KMS-11 (cell line): Measurements from ENCODE around the gene MGA.

Source experiments
- H2AFZ ChIP-seq: fragments of 200-600 bp; sonication (generic); 2 replicates; pipeline ENCODE4 v1.6.1; 2016; ENCODE audit warnings: antibody characterized with exemption, mixed run types, low read depth
- H3K27ac ChIP-seq: fragments of 200-600 bp; sonication (generic); 2 replicates; pipeline ENCODE4 v1.6.1; 2016; ENCODE audit warnings: mild to moderate bottlenecking, mixed run types
- H3K27me3 ChIP-seq: fragments of 200-600 bp; sonication (generic); 2 replicates; pipeline ENCODE4 v1.6.1; 2017; ENCODE audit warnings: mild to moderate bottlenecking, low read depth, mixed run types, moderate library complexity; ENCODE audit not compliant: insufficient read depth
- H3K36me3 ChIP-seq: fragments of 200-600 bp; sonication (generic); 2 replicates; pipeline ENCODE4 v1.6.1; 2017; ENCODE audit warnings: mild to moderate bottlenecking, mixed run types; ENCODE audit not compliant: insufficient read depth
- H3K4me1 ChIP-seq: fragments of 200-600 bp; sonication (generic); 2 replicates; pipeline ENCODE4 v1.6.1; 2016; ENCODE audit warnings: mild to moderate bottlenecking, low read depth, mixed run types; ENCODE audit not compliant: poor library complexity, severe bottlenecking
- H3K4me2 ChIP-seq: fragments of 200-600 bp; sonication (generic); 2 replicates; pipeline ENCODE4 v1.7.0; 2016; ENCODE audit warnings: mild to moderate bottlenecking, mixed run types
- H3K4me3 ChIP-seq: fragments of 200-600 bp; sonication (generic); IDR thresholded peaks from 2 replicates; pipeline ENCODE4 v1.6.1; 2017; ENCODE audit warnings: low read depth, low read length, mixed read lengths; ENCODE audit not compliant: insufficient read depth
- H3K79me2 ChIP-seq: fragments of 200-600 bp; sonication (generic); 2 replicates; pipeline ENCODE4 v1.6.1; 2016; ENCODE audit warnings: low read depth, mixed run types; ENCODE audit not compliant: insufficient read depth
- H3K9ac ChIP-seq: fragments of 200-600 bp; sonication (generic); 2 replicates; pipeline ENCODE4 v1.6.1; 2016; ENCODE audit warnings: mild to moderate bottlenecking, mixed run types
- H4K20me1 ChIP-seq: fragments of 200-600 bp; sonication (generic); 2 replicates; pipeline ENCODE4 v1.6.1; 2016; ENCODE audit warnings: mild to moderate bottlenecking, mixed run types; ENCODE audit not compliant: insufficient read depth
- TF ChIP-seq, protein P1 (sequence below): fragments of 200-600 bp; sonication (generic); conservative IDR thresholded peaks from 2 replicates; pipeline ENCODE4 v1.6.1; 2017; ENCODE audit warnings: low read depth, mild to moderate bottlenecking, antibody characterized with exemption, low read length, moderate library complexity, mixed read lengths

MGA gene

DNA sequence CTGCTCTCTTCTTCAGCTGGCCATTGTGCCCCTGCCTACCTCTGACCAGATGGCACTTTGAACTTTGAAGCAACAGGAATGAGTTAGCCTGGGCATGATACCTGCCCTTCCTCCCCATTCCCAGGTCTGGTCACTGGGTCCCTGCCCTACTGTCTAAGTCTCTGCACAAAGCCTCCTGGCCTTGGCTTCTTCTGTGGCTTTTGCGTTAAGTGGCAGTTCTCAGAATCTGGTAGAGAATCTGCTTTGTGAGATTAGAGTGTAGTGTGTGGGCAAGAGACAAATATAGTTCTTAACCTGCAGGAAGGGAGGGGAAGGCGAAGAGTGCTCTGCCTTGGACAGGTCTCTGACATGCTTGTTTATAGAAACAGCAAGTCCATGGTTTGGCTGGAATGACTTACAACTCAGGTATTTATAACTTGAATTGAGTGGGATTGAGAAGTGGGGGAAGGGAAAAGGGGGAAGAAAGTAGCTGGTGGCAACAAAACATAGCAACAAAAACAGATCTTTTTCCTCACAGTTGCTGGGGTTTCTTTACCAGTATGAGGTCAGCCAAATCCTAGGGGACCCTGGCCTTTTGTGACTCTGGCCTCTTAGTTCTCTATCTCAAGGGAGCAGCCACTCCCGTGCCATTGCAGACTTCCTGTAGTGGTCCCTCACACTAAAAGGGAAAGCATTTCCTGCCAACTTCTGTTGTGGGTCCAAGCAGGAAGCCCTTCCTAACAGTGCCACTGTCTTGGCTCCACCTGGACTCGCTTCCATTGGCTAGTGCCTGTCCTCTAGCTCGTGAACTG lies 130.7 kb downstream of the MGA start:
- H3K27ac ChIP-seq: peak overlapping the region; percentile 7; the same call in 1 of the 2 replicates
- H2AFZ ChIP-seq: no peak overlapping the region
- TF ChIP-seq, protein P1, sequence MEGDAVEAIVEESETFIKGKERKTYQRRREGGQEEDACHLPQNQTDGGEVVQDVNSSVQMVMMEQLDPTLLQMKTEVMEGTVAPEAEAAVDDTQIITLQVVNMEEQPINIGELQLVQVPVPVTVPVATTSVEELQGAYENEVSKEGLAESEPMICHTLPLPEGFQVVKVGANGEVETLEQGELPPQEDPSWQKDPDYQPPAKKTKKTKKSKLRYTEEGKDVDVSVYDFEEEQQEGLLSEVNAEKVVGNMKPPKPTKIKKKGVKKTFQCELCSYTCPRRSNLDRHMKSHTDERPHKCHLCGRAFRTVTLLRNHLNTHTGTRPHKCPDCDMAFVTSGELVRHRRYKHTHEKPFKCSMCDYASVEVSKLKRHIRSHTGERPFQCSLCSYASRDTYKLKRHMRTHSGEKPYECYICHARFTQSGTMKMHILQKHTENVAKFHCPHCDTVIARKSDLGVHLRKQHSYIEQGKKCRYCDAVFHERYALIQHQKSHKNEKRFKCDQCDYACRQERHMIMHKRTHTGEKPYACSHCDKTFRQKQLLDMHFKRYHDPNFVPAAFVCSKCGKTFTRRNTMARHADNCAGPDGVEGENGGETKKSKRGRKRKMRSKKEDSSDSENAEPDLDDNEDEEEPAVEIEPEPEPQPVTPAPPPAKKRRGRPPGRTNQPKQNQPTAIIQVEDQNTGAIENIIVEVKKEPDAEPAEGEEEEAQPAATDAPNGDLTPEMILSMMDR: no peak
- H3K79me2 ChIP-seq: no peaks in the 10 kb centered on the region
- no peak overlapping the region for H3K4me3 ChIP-seq
- H3K27me3 ChIP-seq: no peaks in the 10 kb centered on the region
- peak overlapping the region; percentile 23; the same call in 1 of the 2 replicates for H3K4me2 ChIP-seq
- no peak overlapping the region for H3K9ac ChIP-seq
- H3K4me1 ChIP-seq: peaks cover 18% of the 10 kb centered on the region
- H3K36me3 ChIP-seq: no peaks in the 10 kb centered on the region
- H4K20me1 ChIP-seq: no peaks in the 10 kb centered on the region

DNA sequence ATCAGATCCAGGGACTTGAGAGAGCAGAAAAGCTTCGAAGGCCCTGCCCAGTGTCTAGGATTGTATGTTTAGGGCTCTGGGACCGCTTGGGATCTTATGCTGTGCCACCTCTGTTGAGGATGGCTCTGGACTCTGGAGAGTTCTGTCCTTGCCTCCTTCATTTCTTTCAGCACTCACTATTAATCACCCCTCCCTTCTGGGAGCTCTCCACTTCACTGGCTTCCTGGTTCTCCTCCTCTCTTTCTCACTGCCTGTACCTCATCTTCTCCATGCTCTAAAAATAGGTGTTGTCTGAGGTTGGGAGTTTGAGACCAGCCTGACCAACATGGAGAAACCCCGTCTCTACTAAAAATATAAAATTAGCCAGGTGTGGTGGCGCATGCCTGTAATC lies 131.3 kb downstream of the MGA start:
- no peaks in the 10 kb centered on the region for H3K79me2 ChIP-seq
- H2AFZ ChIP-seq: no peak overlapping the region
- H3K36me3 ChIP-seq: no peaks in the 10 kb centered on the region
- H3K27ac ChIP-seq: peak overlapping the region; percentile 7; the same call in 1 of the 2 replicates
- no peaks in the 10 kb centered on the region for H4K20me1 ChIP-seq
- TF ChIP-seq, protein P1: no peak
- 0 out of 2 replicates have a peak overlapping the region, but pooled peaks have one; percentile 23 for H3K4me2 ChIP-seq
- H3K4me1 ChIP-seq: peaks cover 20% of the 10 kb centered on the region
- no peak overlapping the region for H3K9ac ChIP-seq
- no peak overlapping the region for H3K4me3 ChIP-seq
- H3K27me3 ChIP-seq: no peaks in the 10 kb centered on the region

DNA sequence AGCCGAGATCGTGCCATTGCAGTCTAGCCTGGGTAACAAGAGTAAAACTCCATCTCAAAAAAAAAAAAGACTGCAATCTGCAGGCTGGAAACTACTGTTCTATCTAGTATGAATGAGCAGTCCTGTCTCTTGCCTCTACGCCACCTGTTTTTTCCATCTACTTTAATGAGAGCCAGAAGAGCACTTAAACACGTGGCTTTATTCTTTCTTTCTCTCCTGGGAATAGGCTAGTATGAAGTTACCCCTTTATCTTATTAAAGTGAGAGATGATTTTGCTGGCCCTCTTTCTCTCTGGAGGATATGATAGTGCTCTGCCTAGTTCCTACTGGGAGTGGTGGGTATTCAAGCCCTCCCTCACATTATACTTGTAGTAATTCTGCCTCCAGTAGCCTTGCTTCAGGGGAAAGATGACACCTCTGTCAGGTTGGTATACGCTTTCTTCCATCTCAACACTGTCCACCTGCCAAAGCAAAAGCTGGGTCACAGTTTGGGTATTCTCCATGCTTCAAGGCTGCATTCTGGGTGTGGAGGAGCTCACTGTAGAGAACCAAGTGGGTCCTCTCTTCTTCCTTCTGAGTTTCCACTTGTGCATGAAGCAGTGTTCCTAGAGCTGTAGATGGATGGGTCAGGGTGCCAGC lies 131.9 kb downstream of the MGA start:
- H3K79me2 ChIP-seq: no peaks in the 10 kb centered on the region
- no peak overlapping the region for H2AFZ ChIP-seq
- no peaks in the 10 kb centered on the region for H3K27me3 ChIP-seq
- no peaks in the 10 kb centered on the region for H3K36me3 ChIP-seq
- H3K9ac ChIP-seq: no peak overlapping the region
- no peak overlapping the region for H3K4me2 ChIP-seq
- peaks cover 26% of the 10 kb centered on the region for H3K4me1 ChIP-seq
- no peak overlapping the region for H3K4me3 ChIP-seq
- TF ChIP-seq, protein P1: no peak
- no peaks in the 10 kb centered on the region for H4K20me1 ChIP-seq
- no peak overlapping the region for H3K27ac ChIP-seq

DNA sequence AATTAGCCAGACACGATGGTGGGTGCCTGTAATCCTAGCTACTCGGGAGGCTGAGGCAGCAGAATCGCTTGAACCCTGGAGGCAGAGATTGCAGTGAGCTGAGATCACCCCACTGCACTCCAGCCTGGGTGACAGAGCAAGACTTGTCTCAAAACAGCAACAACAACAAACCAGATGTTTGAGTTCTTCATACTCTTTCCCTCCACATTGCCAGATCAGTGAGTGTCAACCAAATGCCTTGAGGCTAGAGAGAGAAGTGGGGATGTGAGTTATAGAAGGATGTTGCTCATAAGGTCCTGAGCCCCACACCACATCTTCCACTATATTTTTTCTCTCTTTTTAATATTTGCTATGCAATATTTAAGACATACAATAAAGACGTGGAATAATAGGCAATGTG lies 133.9 kb downstream of the MGA start:
- Histone ChIP-seq H4K20me1 (no peaks in the 10 kb centered on the region), H3K27ac (no peak overlapping the region)
- TF ChIP-seq, protein P1: no peak

More for the DNA sequence above, 133.9 kb downstream of the MGA start:
- no peak overlapping the region for H3K4me3 ChIP-seq
- no peaks in the 10 kb centered on the region for H3K36me3 ChIP-seq
- no peaks in the 10 kb centered on the region for H3K27me3 ChIP-seq
- H3K79me2 ChIP-seq: no peaks in the 10 kb centered on the region
- no peak overlapping the region for H2AFZ ChIP-seq
- no peak overlapping the region for H3K9ac ChIP-seq
- H3K4me2 ChIP-seq: no peak overlapping the region
- peaks cover 43% of the 10 kb centered on the region for H3K4me1 ChIP-seq
